ENCODE measurements around the gene RGS1.

RGS1 gene

GRCh38 chr1:192589813-192590212 lies 14.2 kb downstream of the RGS1 start:
- Histone ChIP-seq H3K36me3 (ENCODE audit: control insufficient read depth, insufficient read depth, low read length) (no peaks in the 10 kb centered on the region), H3K4me3 (replicated peaks; ENCODE audit: low read depth, low read length) (no peak overlapping the region), H3K27me3 (replicated peaks; ENCODE audit: control insufficient read depth, insufficient read depth, low read length) (no peaks in the 10 kb centered on the region)
- DNase-seq (ENCODE audit: extremely low read depth, insufficient read length), result no peak
- no peak for TF ChIP-seq CTCF (IDR thresholded peaks at IDR 0.05; ENCODE audit: insufficient read depth, low read length, poor library complexity, severe bottlenecking)

- H3K27me3 ChIP-seq (replicated peaks; ENCODE audit: control insufficient read depth, insufficient read depth, low read length), result no peaks in the 10 kb centered on the region
- H3K4me3 ChIP-seq (replicated peaks; ENCODE audit: low read depth, low read length), result no peak overlapping the region
- DNase-seq (ENCODE audit: extremely low read depth, insufficient read length), result no peak
- TF ChIP-seq CTCF (IDR thresholded peaks at IDR 0.05; ENCODE audit: insufficient read depth, low read length, poor library complexity, severe bottlenecking), result no peak
- no peaks in the 10 kb centered on the region for H3K36me3 ChIP-seq (ENCODE audit: control insufficient read depth, insufficient read depth, low read length)
Observed at GRCh38 chr1:192592517-192592916, 16.9 kb downstream of the RGS1 start.

- no peaks in the 10 kb centered on the region for H3K27me3 ChIP-seq (replicated peaks; ENCODE audit: control insufficient read depth, insufficient read depth, low read length)
- DNase-seq (ENCODE audit: extremely low read depth, insufficient read length), result no peak
- no peak for TF ChIP-seq CTCF (IDR thresholded peaks at IDR 0.05; ENCODE audit: insufficient read depth, low read length, poor library complexity, severe bottlenecking)
Observed at GRCh38 chr1:192592981-192593708, 17.6 kb downstream of the RGS1 start.

GRCh38 chr1:192595299-192595698 lies 19.7 kb downstream of the RGS1 start:
- no peaks in the 10 kb centered on the region for H3K27me3 ChIP-seq (replicated peaks; ENCODE audit: control insufficient read depth, insufficient read depth, low read length)
- no peak for DNase-seq (ENCODE audit: extremely low read depth, insufficient read length)
- no peak overlapping the region for H3K4me3 ChIP-seq (replicated peaks; ENCODE audit: low read depth, low read length)
- no peaks in the 10 kb centered on the region for H3K36me3 ChIP-seq (ENCODE audit: control insufficient read depth, insufficient read depth, low read length)
- TF ChIP-seq CTCF (IDR thresholded peaks at IDR 0.05; ENCODE audit: insufficient read depth, low read length, poor library complexity, severe bottlenecking), result no peak

More at GRCh38 chr1:192592981-192593708, 17.6 kb downstream of the RGS1 start:
- no peak overlapping the region for H3K4me3 ChIP-seq (replicated peaks; ENCODE audit: low read depth, low read length)
- no peaks in the 10 kb centered on the region for H3K36me3 ChIP-seq (ENCODE audit: control insufficient read depth, insufficient read depth, low read length)

- no peak for TF ChIP-seq CTCF (IDR thresholded peaks at IDR 0.05; ENCODE audit: insufficient read depth, low read length, poor library complexity, severe bottlenecking)
- Histone ChIP-seq H3K27me3 (replicated peaks; ENCODE audit: control insufficient read depth, insufficient read depth, low read length) (no peaks in the 10 kb centered on the region), H3K4me3 (replicated peaks; ENCODE audit: low read depth, low read length) (no peak overlapping the region), H3K36me3 (ENCODE audit: control insufficient read depth, insufficient read depth, low read length) (no peaks in the 10 kb centered on the region)
- no peak for DNase-seq (ENCODE audit: extremely low read depth, insufficient read length)
Observed at GRCh38 chr1:192598589-192598988, 23.0 kb downstream of the RGS1 start.

- no peak for DNase-seq (ENCODE audit: extremely low read depth, insufficient read length)
- Histone ChIP-seq H3K4me3 (replicated peaks; ENCODE audit: low read depth, low read length) (no peak overlapping the region), H3K27me3 (replicated peaks; ENCODE audit: control insufficient read depth, insufficient read depth, low read length) (no peaks in the 10 kb centered on the region), H3K36me3 (ENCODE audit: control insufficient read depth, insufficient read depth, low read length) (no peaks in the 10 kb centered on the region)
- TF ChIP-seq CTCF (IDR thresholded peaks at IDR 0.05; ENCODE audit: insufficient read depth, low read length, poor library complexity, severe bottlenecking), result no peak
Observed at GRCh38 chr1:192600275-192600674, 24.7 kb downstream of the RGS1 start.

All from GM06990 (cell line).